ENCODE data around the gene MSI2. TPM values are rescaled to one million over a fixed set of nuclear protein-coding genes. Genes with fewer than 3 reads are reported as not detected.

The MSI2 gene
- total RNA-seq, 2 donors from 2014 or later, result 88.3 to 114 TPM

DNA sequence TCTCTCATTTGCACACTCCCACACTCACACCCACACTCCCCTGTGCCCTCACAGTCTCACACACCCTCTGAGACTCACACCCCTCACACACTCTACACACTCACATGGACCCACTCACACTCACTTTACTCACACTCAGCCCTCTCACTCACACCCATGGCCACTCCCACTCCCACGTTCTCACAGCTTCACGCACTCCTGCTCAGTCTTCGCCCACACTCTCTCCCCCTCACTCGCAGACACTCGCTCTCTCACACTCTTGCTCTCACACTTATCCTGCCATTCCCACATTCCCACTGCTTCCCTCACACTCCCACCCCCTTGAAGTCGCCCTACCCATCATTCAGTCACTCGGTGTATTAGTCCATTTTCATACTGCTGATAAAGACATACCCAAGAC, 440.9 kb downstream of the MSI2 start:
- H3K27ac Mint-ChIP-seq, result no peak overlapping the region
- no peaks in the 10 kb centered on the region for H3K27me3 Mint-ChIP-seq (ENCODE audit: insufficient read depth)
- Histone ChIP-seq H3K4me3 (ENCODE audit: low read length) (no peak overlapping the region), H3K9ac (ENCODE audit: extremely low read depth, low read length, poor library complexity, severe bottlenecking) (no peak overlapping the region), H3K9me3 (ENCODE audit: control insufficient read depth, low read length) (peaks cover 5% of the 10 kb centered on the region), H3K4me1 (ENCODE audit: control insufficient read depth, insufficient read depth, low read length) (no peaks in the 10 kb centered on the region), H3K36me3 (ENCODE audit: control insufficient read depth, insufficient read depth, low read length) (no peaks in the 10 kb centered on the region), H3K27ac (ENCODE audit: low read depth, low read length) (no peak overlapping the region), H3K27me3 (ENCODE audit: control insufficient read depth, insufficient read depth, low read length, poor library complexity, severe bottlenecking) (no peaks in the 10 kb centered on the region)
- no peak for DNase-seq
- no peaks in the 10 kb centered on the region for H3K36me3 Mint-ChIP-seq (ENCODE audit: low read depth)
- 94 to 98% methylated on average over 5 to 7 of the region's 7 CpGs for WGBS, 2 experiments (ENCODE audit: insufficient coverage in 1 of 2, insufficient read length in 1 of 2)
- no peak overlapping the region for H3K4me3 Mint-ChIP-seq
- TF ChIP-seq, protein P1, sequence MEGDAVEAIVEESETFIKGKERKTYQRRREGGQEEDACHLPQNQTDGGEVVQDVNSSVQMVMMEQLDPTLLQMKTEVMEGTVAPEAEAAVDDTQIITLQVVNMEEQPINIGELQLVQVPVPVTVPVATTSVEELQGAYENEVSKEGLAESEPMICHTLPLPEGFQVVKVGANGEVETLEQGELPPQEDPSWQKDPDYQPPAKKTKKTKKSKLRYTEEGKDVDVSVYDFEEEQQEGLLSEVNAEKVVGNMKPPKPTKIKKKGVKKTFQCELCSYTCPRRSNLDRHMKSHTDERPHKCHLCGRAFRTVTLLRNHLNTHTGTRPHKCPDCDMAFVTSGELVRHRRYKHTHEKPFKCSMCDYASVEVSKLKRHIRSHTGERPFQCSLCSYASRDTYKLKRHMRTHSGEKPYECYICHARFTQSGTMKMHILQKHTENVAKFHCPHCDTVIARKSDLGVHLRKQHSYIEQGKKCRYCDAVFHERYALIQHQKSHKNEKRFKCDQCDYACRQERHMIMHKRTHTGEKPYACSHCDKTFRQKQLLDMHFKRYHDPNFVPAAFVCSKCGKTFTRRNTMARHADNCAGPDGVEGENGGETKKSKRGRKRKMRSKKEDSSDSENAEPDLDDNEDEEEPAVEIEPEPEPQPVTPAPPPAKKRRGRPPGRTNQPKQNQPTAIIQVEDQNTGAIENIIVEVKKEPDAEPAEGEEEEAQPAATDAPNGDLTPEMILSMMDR (conservative IDR thresholded peaks at IDR 0.05), result no peak
- H3K4me1 Mint-ChIP-seq, result peaks cover 5% of the 10 kb centered on the region
- peaks cover 7% of the 10 kb centered on the region for H3K9me3 Mint-ChIP-seq

DNA sequence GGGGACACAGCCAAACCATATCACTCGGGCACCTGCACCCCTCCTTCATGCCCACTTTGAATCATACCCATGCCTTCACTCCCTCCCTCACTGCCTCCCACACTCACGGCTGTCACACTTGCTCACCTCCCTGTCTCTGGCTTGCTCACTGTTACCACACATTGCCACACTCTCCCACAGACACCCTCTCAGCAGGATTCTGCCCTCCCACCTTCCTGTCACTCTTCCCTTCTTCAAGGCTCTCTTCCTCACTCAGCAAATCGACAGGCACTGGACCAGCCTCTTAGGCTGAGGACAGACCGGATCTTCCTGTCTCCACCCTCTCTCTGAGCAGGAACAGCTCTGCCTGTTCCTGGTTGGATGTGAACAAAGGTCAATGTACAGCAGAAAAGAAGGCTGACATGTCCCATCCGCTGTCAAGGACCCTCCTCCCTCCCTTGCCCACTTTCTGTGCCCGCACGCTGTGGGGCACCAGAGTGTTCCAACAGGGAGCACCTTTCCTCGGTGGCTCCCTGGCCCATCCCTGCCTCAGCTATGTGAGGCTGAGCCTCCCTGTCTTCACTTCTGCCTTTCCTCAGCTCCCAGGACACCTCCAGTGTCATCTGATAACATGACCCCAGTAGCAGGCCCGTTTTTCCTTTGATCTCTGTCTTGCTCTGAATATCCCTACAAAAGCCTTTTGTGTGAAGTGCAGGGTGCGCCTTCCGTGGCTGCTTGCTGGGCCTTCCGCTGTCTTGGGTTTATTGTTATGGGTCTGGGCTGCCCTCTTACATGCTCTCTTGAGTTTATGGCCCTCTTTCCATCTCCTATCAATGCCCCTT, 441.8 kb downstream of the MSI2 start:
- no peaks in the 10 kb centered on the region for H3K36me3 Mint-ChIP-seq (ENCODE audit: low read depth)
- H3K36me3 ChIP-seq (ENCODE audit: control insufficient read depth, insufficient read depth, low read length), result no peaks in the 10 kb centered on the region
- DNase-seq, result peak; percentile 64
- H3K4me1 Mint-ChIP-seq, result no peaks in the 10 kb centered on the region
- H3K27me3 Mint-ChIP-seq (ENCODE audit: insufficient read depth), result no peaks in the 10 kb centered on the region
- no peak overlapping the region for H3K4me3 Mint-ChIP-seq
- H3K27ac Mint-ChIP-seq, result no peak overlapping the region
- peaks cover 7% of the 10 kb centered on the region for H3K9me3 Mint-ChIP-seq
- 76 to 92% methylated on average over 6 to 12 of the region's 12 CpGs for WGBS, 2 experiments (ENCODE audit: insufficient coverage in 1 of 2, insufficient read length in 1 of 2)
- TF ChIP-seq, protein P1 (conservative IDR thresholded peaks at IDR 0.05), result no peak
- H3K9me3 ChIP-seq (ENCODE audit: control insufficient read depth, low read length), result peaks cover 5% of the 10 kb centered on the region
- H3K27ac ChIP-seq (ENCODE audit: low read depth, low read length), result peak overlapping the region; percentile 75
- no peaks in the 10 kb centered on the region for H3K4me1 ChIP-seq (ENCODE audit: control insufficient read depth, insufficient read depth, low read length)
- H3K4me3 ChIP-seq (ENCODE audit: low read length), result no peak overlapping the region
- H3K9ac ChIP-seq (ENCODE audit: extremely low read depth, low read length, poor library complexity, severe bottlenecking), result no peak overlapping the region
- no peaks in the 10 kb centered on the region for H3K27me3 ChIP-seq (ENCODE audit: control insufficient read depth, insufficient read depth, low read length, poor library complexity, severe bottlenecking)

DNA sequence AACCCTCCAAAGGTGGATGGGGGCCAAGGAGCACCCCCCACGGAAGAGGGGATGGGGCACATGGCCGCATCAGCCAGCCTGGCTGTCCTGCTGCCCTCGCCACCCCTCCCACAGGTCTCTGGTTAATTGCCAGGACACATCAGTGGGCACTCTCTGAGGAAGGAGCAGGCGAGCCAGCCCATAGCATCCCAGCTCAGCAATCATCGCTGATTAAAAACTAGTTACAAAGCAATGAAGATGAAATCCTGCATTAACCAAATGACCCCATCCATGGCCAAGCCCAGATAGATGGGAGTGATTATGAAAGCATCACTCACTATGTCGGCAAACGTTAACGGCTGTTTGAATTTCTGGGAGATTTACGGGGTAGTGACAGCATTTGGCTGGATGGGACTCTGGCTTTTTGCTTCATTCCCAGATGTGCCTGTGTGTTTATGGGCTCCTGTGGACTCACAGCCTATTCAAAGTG, 443.5 kb downstream of the MSI2 start:
- no peak overlapping the region for H3K4me3 ChIP-seq (ENCODE audit: low read length)
- H3K27ac Mint-ChIP-seq, result no peak overlapping the region
- H3K36me3 Mint-ChIP-seq (ENCODE audit: low read depth), result no peaks in the 10 kb centered on the region
- no peaks in the 10 kb centered on the region for H3K27me3 ChIP-seq (ENCODE audit: control insufficient read depth, insufficient read depth, low read length, poor library complexity, severe bottlenecking)
- no peaks in the 10 kb centered on the region for H3K4me1 ChIP-seq (ENCODE audit: control insufficient read depth, insufficient read depth, low read length)
- H3K4me1 Mint-ChIP-seq, result no peaks in the 10 kb centered on the region
- H3K9me3 ChIP-seq (ENCODE audit: control insufficient read depth, low read length), result peaks cover 5% of the 10 kb centered on the region
- H3K36me3 ChIP-seq (ENCODE audit: control insufficient read depth, insufficient read depth, low read length), result no peaks in the 10 kb centered on the region
- H3K9ac ChIP-seq (ENCODE audit: extremely low read depth, low read length, poor library complexity, severe bottlenecking), result no peak overlapping the region
- H3K27ac ChIP-seq (ENCODE audit: low read depth, low read length), result no peak overlapping the region
- peaks cover 7% of the 10 kb centered on the region for H3K9me3 Mint-ChIP-seq
- no peak for DNase-seq
- TF ChIP-seq, protein P1 (conservative IDR thresholded peaks at IDR 0.05), result no peak
- WGBS, 2 experiments (ENCODE audit: insufficient coverage in 1 of 2, insufficient read length in 1 of 2), result 92 to 95% methylated on average over 4 to 9 of the region's 9 CpGs
- H3K4me3 Mint-ChIP-seq, result no peak overlapping the region
- no peaks in the 10 kb centered on the region for H3K27me3 Mint-ChIP-seq (ENCODE audit: insufficient read depth)

Measured in endodermal cell (in vitro differentiated cells).